GM03348 (cell line): Measurements from ENCODE around the gene SDHD.

Experiments
- DNase-seq: peaks from one replicate; pipeline ENCODE4 v3.0.0; 2012; ENCODE audit warnings: low spot score

Gene SDHD

DNA sequence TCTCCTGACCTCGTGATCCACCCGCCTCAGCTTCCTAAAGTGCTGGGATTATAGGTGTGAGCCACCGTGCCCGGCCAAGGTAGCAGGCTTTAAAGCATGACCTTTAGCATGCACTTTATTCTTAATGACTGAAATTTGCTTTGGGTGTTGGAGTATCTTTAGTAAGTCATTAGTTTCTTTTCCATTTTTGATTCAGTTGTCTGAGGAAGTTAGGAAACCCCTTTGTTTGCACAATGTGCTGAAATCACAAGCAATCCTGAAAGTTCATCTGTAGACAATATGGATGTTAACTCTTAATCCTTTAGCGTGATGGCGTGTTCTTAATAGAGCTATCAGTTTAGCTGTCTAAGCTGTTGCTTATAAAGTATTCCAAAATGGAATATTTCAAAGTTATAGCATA is 16.8 kb downstream of the SDHD start:
- no peak for DNase-seq

DNA sequence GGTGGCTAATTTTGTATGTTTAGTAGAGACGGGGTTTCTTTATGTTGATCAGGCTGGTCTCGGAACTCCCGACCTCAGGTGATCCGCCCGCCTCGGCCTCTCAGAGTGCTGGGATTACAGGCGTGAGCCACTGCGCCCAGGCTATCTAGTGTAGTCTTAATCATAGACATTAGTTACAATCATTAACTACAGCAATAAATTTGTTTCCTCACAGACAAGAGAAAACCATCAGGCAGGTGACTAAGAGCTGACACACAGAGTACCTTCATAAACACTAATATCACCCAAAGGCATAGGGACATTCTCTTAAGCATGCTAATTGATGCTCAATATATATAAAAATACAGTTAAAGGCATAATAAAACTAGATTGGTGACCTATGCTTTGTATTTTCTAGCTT is 19.4 kb downstream of the SDHD start:
- no peak for DNase-seq

DNA sequence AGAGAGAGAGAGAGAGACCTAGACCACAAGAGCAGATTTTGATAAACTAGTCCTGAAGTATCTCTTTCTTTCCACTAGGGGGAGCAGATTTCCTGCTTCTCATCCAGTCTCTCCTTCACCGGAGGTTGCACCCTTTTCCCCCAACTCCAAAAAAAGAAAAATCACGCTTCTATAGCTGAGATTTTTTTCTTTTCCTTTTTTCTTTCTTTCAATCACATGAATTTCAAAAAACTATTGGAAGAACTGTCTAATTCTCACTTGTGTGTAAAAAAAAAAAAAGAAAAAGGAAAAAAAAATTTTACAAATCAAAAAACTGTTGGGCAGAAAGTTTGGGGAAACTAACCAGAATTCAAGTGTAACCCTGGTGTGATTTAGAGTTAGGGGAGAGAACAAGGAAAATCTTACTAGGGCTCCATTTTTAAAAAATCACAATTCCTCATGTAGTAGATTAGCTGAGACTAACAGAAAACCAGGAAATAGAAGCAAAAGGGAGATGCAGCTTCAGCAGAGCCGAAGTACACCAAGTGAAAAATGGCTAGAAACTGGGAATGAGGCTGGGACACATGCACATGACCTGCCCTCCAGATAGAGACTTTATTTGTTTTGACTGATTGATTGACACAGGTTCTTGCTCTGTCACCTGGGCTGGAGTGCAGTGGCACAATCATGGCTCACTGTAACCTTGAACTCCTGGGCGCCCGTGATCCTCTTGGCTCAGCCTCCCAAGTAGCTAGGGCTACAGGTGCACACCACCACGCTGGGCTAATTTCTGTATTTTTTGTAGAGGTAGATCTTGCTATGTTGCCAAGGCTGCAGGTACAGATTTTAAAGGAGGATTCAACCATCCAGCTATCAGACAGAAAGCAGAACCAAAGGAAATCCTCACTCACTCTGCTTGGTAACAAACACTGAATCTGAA is 27.1 kb downstream of the SDHD start:
- peak; percentile 80 for DNase-seq

DNA sequence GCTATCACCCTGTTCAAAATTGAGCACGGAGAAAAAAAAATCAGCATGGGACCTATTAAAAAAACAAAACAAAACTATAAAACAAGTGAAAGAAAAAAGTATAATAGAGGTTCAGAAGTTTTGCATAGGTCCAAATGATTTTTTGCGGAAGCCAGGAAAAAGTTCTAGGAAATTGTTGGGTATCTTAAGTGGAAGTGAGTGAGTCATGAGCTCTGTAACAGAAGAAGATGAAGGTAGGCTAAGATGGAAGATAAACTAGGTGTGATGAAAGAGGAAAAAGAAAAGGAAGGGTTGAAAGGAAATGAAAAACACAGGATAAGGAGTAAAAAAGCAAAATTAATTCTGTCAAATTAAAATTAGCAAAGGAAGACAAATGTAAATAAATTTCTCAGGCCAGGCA is 27.8 kb downstream of the SDHD start:
- DNase-seq = no peak

DNA sequence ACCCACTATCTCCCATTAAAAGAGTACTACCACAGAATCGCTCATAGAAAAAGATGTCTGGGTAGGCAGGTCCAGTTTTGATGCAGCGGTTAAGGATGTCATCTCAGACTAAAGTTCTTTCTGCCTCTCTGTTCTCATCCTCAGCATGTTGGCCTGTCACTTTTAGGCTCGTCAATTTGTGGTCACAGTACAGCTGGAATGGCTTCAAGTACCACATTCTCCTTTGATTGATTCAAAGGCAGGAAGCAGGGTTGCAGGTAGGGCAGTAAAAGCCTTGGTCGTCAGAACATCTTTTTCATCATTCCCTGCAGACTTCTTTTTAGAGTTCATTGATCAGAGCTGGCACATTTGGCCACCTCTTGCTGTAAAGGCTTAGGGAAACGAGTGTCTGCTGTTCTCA is 28.7 kb downstream of the SDHD start:
- no peak for DNase-seq

DNA sequence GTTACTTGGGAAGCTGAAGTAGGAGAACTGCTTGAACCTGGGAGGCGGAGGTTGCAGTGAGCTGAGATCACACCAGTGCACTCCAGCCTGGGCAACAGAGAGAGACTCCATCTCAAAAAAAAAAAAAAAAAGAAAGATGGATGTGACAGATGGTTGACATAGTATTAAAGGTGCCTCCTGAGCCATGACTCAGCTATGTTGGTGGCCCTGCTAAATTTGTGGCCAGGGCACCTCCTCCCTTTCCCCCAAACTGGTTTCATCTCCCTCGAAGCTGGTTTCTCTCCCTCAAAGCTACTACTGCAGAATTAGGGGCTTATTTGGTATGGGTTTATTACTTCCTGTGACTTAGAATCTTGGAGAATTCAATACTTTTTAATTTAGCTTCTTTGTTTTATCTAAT is 31.5 kb downstream of the SDHD start:
- no peak for DNase-seq

DNA sequence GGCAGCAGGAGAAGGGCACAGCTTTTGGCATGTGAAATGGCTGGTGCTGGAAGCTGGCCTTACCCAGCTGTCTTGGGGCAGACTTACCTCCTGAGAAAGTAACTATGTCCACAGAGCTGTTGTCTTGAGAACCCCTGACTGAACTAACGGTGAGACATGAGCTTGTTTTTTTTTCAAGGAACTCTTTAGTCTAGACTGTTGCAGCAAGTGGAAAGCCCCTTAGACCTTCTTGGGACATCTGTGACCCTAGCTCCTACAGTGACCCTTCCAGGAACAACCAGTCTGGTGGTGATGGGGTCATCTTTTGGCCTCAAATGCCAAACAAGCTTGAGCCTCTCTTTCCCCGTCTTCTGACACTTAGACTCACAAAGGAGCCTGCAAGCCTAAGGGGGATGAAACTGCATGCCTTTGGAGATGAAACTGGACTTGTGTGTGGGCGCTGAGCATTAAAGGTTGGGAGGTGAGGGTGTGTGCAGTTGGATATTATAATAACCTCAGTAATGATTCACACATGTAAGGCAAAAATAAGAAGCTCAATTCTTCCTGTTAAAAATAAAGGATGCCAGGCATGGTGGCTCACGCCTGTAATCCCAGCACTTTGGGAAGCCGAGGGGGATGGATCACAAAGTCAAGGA is 35.4 kb downstream of the SDHD start:
- DNase-seq = no peak

DNA sequence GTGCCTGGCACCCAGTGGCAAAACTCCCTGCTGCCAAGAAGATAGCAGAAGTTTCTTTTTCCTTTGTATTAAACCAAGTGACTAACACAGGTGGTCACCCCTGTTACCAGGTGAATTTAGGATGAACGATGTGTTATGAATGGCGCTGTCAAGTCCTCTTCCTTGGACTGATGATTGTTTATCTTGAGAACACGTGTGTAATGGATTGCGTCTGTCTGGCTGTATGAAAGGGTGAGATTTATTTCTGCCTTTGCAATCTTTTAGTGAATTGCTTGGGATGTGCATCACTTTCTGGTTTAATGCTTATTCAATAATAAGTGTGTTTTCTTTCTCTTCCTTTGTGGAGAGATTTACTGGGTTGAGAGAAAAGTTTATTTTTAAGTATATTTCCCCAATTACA is 36.5 kb downstream of the SDHD start:
- no peak for DNase-seq

DNA sequence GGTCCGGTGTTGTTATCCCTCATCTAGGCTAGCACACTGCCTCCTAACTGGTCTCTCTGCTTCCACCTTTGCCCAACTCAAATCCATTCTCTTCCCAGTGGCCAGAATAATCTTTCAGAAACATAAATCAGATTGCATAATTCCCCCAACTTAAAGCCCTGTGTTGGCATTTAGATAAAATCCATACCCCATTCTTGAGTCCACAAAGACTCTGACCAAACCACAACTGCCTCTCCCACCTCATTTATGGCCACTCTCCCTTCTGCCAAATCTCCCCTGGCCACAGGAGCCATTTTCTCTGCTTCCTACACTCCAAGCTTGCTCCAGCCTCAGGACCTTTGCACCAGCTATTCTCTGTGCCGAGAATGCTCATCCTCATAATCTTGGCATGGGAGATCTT is 40.4 kb downstream of the SDHD start:
- no peak for DNase-seq

DNA sequence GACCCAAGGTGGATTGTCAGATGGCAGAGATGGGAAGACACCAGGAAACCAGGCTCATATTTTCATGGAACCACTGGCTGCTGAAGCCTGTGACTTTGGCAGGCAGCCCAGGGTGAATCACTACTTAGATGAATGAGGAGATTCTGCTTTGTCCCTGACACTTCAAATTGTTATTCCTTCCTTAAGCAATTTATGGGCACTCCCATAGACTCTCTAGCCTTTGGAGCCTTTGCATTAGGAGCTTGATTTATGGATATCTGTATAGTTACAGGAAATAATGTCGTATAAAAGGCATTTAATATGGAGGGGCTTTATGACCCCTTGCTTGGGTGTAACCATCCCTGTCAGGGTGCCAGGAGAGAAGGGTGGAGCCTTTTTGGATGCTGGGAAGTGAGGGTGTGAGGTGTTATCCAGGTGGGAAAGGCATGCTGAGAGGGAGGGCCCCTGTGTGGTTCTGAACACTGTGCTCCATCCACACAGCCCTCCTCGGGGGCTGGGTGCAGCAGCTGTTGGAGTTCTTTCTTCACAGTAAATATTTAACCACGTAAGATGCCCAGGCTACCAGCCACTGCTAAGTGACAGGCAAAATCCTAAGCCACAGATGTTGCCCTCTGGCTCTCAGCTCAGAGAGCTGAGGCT is 41.9 kb downstream of the SDHD start:
- peak; percentile 79 for DNase-seq

DNA sequence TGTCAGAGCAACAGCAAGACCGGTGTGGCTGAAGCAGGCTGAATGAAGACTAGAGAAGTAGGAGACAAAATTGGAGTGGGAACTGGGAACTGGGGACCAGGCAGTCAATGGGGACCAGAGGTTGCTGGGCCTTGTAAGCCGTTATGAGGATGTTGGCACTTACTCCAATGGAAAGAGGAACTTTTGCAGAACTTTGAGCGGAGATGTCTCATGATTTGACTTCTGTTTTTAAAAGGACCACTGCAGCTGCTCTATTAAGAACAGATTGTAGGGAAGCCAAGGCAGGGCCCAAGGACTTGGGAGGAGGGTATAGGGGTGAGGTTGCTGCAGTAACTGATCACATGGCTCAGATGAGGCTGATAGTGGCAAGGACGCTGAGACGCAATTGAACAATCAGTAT is 43.0 kb downstream of the SDHD start:
- no peak for DNase-seq

DNA sequence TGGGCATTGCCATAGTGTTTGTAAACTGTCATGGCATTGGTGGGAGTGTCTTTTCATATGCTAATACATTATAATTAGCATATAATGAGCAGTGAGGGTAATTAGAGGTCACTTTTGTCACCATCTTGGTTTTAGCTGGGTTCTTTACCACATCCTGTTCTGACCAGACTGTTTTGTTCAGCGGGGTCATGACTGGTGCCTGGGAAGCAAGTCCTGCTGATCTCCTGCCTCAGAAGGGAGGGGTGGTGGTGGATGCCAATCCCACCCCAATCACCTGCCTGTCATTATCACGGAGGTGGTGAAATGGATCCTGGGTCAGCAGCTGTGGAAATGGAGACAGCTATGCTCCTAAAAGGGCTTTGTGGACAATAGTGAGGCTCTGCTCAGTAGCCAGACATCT is 46.1 kb downstream of the SDHD start:
- DNase-seq = no peak

DNA sequence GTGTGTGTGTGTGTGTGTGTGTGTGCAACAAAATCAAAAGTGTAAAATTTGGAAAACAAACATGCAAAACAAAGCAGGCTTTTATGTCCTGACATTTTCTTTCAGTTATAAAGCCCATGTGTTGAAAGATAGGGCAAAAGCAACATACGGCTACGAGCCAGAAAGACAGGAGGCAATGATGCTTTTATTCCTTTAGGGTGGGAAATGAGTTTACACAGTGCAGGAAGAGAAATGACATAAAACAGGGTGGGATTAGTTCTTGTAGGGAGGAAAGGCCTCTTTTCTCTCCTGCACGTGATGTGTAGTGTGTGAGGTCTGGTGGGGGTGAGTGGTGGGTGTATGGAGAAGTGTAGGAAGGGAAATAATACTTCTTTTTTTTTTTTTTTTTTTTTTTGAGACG is 47.8 kb downstream of the SDHD start:
- no peak for DNase-seq

DNA sequence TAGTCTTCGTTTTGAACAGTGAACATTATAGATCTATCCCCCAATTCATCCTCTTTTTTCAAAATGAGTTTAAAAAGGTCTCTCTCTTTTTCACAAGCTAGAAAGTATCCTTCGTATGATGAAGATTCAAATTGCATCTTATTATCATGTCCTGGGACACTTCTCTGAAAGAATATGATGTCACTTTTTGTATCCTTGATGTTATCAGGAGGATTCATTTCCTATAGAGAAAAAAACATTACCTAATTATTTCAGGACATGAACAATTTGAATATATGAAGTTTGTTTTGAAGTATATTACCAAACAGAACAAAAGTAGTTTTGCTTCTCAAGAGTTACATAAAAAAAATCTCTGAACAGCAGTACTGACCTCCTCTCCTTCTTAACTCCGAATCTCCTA is 56.9 kb downstream of the SDHD start:
- no peak for DNase-seq
